HEK293 (cell line): ENCODE results near the gene TRAF6.

Source experiments
- CTCF ChIA-PET: fragments of 350-600 bp; formaldehyde crosslinking; extraction: SDS; loops from one replicate; lab custom pipeline; 2021; ENCODE audit warnings: antibody characterized with exemption; lab: Yijun Ruan, JAX
- POLR2A ChIA-PET: fragments of 300-600 bp; formaldehyde crosslinking; extraction: SDS; loops from one replicate; lab custom pipeline; 2020; ENCODE audit warnings: antibody characterized with exemption, inconsistent platforms; lab: Yijun Ruan, JAX
- H3K27ac ChIP-seq: fragments of 200-500 bp; sonication (Bioruptor generic); 2 replicates; pipeline ENCODE4 v1.5.1; 2014; ENCODE audit warnings: low read depth, low read length, control low read depth, inconsistent platforms; ENCODE audit errors: extremely low read depth
- H3K36me3 ChIP-seq, 2 experiments: fragments of 200-500 bp in 1 of 2; sonication (Bioruptor generic) in 1 of 2; 1 replicate in 1 of 2; 2 replicates in 1 of 2; pipeline ENCODE4 v1.5.1; 2014 to 2017; ENCODE audit warnings: inconsistent platforms in 2 of 2, low read length in 2 of 2; ENCODE audit not compliant: control insufficient read depth in 2 of 2, insufficient read depth in 1 of 2
- H3K4me1 ChIP-seq: fragments of 200-500 bp; sonication (Bioruptor generic); 2 replicates; pipeline ENCODE4 v1.5.1; 2014; ENCODE audit warnings: mild to moderate bottlenecking, low read length, inconsistent platforms; ENCODE audit not compliant: control insufficient read depth, insufficient read depth
- H3K4me3 ChIP-seq: 2 replicates; pipeline ENCODE4 v1.5.1; 2011; ENCODE audit warnings: low read depth, mild to moderate bottlenecking, control low read depth, low read length, moderate library complexity
- H3K9me3 ChIP-seq: fragments of 200-500 bp; sonication (Bioruptor generic); 2 replicates; pipeline ENCODE4 v1.5.1; 2014; ENCODE audit warnings: low read depth, low read length, inconsistent platforms; ENCODE audit not compliant: control insufficient read depth, insufficient read depth
- KLF17 ChIP-seq: fragments of 450-650 bp; formaldehyde crosslinking; IDR thresholded peaks from 2 replicates; pipeline ENCODE4 v1.5.1; 2016; ENCODE audit warnings: missing biosample characterization, missing genetic modification characterization
- PRDM1 ChIP-seq: fragments of 450-650 bp; formaldehyde crosslinking; IDR thresholded peaks from 2 replicates; pipeline ENCODE4; 2016; ENCODE audit warnings: missing biosample characterization, missing genetic modification characterization
- SCRT2 ChIP-seq: fragments of 450-650 bp; formaldehyde crosslinking; IDR thresholded peaks from 2 replicates; pipeline ENCODE4 v1.5.1; 2016; ENCODE audit warnings: missing biosample characterization, missing genetic modification characterization
- TSHZ1 ChIP-seq: fragments of 450-650 bp; formaldehyde crosslinking; IDR thresholded peaks from 2 replicates; pipeline ENCODE4 v1.5.1; 2016; ENCODE audit warnings: missing biosample characterization, missing genetic modification characterization, borderline replicate concordance
- YY1 ChIP-seq: fragments of 450-650 bp; formaldehyde crosslinking; IDR thresholded peaks from 2 replicates; pipeline ENCODE4 v1.5.1; 2018; ENCODE audit warnings: missing biosample characterization, missing genetic modification characterization
- YY2 ChIP-seq: fragments of 450-650 bp; formaldehyde crosslinking; IDR thresholded peaks from 2 replicates; pipeline ENCODE4 v1.5.1; 2016; ENCODE audit warnings: missing biosample characterization, missing genetic modification characterization
- ZBTB21 ChIP-seq: fragments of 450-650 bp; formaldehyde crosslinking; IDR thresholded peaks from 2 replicates; pipeline ENCODE4 v1.5.1; 2017; ENCODE audit warnings: missing biosample characterization, missing genetic modification characterization
- ZBTB48 ChIP-seq: fragments of 450-650 bp; formaldehyde crosslinking; IDR thresholded peaks from 2 replicates; pipeline ENCODE4 v1.5.1; 2016; ENCODE audit warnings: missing biosample characterization, missing genetic modification characterization
- ZBTB8A ChIP-seq: fragments of 450-650 bp; formaldehyde crosslinking; IDR thresholded peaks from 2 replicates; pipeline ENCODE4 v1.5.1; 2016; ENCODE audit warnings: missing biosample characterization, missing genetic modification characterization
- ZEB2 ChIP-seq: fragments of 450-650 bp; formaldehyde crosslinking; IDR thresholded peaks from 2 replicates; pipeline ENCODE4 v1.5.1; 2016; ENCODE audit warnings: missing biosample characterization, missing genetic modification characterization
- ZNF2 ChIP-seq: fragments of 450-650 bp; formaldehyde crosslinking; IDR thresholded peaks from 2 replicates; pipeline ENCODE4 v1.5.1; 2016; ENCODE audit warnings: missing biosample characterization, missing genetic modification characterization
- ZNF26 ChIP-seq: fragments of 450-650 bp; formaldehyde crosslinking; IDR thresholded peaks from 2 replicates; pipeline ENCODE4 v1.5.1; 2016; ENCODE audit warnings: missing biosample characterization, missing genetic modification characterization
- ZNF433 ChIP-seq: fragments of 450-650 bp; formaldehyde crosslinking; IDR thresholded peaks from 2 replicates; pipeline ENCODE4 v1.5.1; 2016; ENCODE audit warnings: missing biosample characterization, missing genetic modification characterization, low read depth
- ZNF521 ChIP-seq: fragments of 450-650 bp; formaldehyde crosslinking; IDR thresholded peaks from 2 replicates; pipeline ENCODE4 v1.5.1; 2017; ENCODE audit warnings: missing biosample characterization, mild to moderate bottlenecking, missing genetic modification characterization
- ZNF677 ChIP-seq: fragments of 450-650 bp; IDR thresholded peaks from 2 replicates; pipeline ENCODE4 v1.5.0; 2018; ENCODE audit warnings: missing biosample characterization, mild to moderate bottlenecking, missing genetic modification characterization, moderate library complexity
- ZSCAN5A ChIP-seq: fragments of 450-650 bp; formaldehyde crosslinking; IDR thresholded peaks from 2 replicates; pipeline ENCODE4 v1.5.1; 2016; ENCODE audit warnings: missing biosample characterization, missing genetic modification characterization

TRAF6 gene

GRCh38 chr11:36492724-36493304 is 17.3 kb downstream of the TRAF6 start (continued):
- TF ChIP-seq ZNF2 (tag by site-specific recombination), result no peak
- no peak for TF ChIP-seq YY1 (tag by site-specific recombination)
- no peak for TF ChIP-seq ZBTB21 (tag by site-specific recombination)
- TF ChIP-seq PRDM1 (tag by site-specific recombination), result no peak
- TF ChIP-seq YY2 (tag by site-specific recombination), result no peak
- TF ChIP-seq KLF17 (tag by site-specific recombination), result no peak
- TF ChIP-seq SCRT2, result peak; percentile 89
- TF ChIP-seq ZBTB48 (tag by site-specific recombination), result no peak
- no peak for TF ChIP-seq ZEB2 (tag by site-specific recombination)
- no peak for TF ChIP-seq TSHZ1
- no peak for TF ChIP-seq ZSCAN5A (tag by site-specific recombination)

- Histone ChIP-seq H3K27ac (no peak overlapping the region), H3K4me3 (no peak overlapping the region), H3K9me3 (no peaks in the 10 kb centered on the region), H3K4me1 (no peaks in the 10 kb centered on the region), H3K36me3 (peaks cover 3 to 87% of the 10 kb centered on the region in 2 experiments; a peak in 2 of 3 replicates)
- CTCF ChIA-PET, result interaction anchor here (1.7 kb wide), 2 partner anchors 11 to 198 kb away, joined by 5 to 8 read pairs; no protein-coding TSS in a partner anchor
- POLR2A ChIA-PET, result no interaction called here
- TF ChIP-seq ZNF521 (tag by site-specific recombination) (no peak), ZBTB8A (no peak), ZNF677 (no peak), ZNF26 (tag by site-specific recombination) (no peak), ZBTB48 (tag by site-specific recombination) (no peak), ZNF433 (tag by site-specific recombination) (no peak)
Observed at GRCh38 chr11:36490026-36490806, 19.9 kb downstream of the TRAF6 start.
